IMR-90 (cell line): ENCODE results near the gene CHN2.

ENCODE experiments used
- MAZ ChIP-seq: IDR thresholded peaks from 2 replicates; pipeline ENCODE4 v1.6.1; 2012; ENCODE audit warnings: low read depth, mild to moderate bottlenecking, low read length, improper control_type of control experiment, moderate library complexity, borderline replicate concordance
- MXI1 ChIP-seq: IDR thresholded peaks from 2 replicates; pipeline ENCODE4 v1.6.1; 2012; ENCODE audit warnings: low read depth, mild to moderate bottlenecking, low read length, moderate library complexity, borderline replicate concordance
- POLR2A ChIP-seq: IDR thresholded peaks from 2 replicates; pipeline ENCODE4 v1.6.1; 2012; ENCODE audit warnings: mild to moderate bottlenecking, low read depth, low read length
- TF ChIP-seq, protein P1 (sequence below): conservative IDR thresholded peaks from 2 replicates; pipeline ENCODE4 v1.5.1; 2012; ENCODE audit warnings: mild to moderate bottlenecking, low read depth, low read length, improper control_type of control experiment

DNA sequence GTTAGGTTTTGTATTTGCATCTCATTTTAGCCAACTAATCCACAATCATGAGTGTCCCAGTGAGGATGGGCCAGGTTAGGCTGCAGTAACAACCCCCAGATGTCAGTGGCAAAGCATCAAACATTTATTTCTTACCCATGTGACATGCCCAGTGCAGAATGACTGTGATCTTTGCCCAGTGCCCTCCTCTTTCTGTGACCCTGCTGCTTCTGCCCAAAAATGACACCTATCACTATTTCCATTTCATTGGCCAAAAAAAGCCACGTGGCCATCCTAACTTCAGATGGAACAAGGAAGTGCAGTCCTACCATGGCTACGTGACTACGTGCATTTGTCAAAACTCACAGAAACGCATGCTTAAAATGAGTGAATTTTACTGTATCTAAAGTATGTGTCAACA lies 259.9 kb downstream of the CHN2 start:
- TF ChIP-seq, protein P1, sequence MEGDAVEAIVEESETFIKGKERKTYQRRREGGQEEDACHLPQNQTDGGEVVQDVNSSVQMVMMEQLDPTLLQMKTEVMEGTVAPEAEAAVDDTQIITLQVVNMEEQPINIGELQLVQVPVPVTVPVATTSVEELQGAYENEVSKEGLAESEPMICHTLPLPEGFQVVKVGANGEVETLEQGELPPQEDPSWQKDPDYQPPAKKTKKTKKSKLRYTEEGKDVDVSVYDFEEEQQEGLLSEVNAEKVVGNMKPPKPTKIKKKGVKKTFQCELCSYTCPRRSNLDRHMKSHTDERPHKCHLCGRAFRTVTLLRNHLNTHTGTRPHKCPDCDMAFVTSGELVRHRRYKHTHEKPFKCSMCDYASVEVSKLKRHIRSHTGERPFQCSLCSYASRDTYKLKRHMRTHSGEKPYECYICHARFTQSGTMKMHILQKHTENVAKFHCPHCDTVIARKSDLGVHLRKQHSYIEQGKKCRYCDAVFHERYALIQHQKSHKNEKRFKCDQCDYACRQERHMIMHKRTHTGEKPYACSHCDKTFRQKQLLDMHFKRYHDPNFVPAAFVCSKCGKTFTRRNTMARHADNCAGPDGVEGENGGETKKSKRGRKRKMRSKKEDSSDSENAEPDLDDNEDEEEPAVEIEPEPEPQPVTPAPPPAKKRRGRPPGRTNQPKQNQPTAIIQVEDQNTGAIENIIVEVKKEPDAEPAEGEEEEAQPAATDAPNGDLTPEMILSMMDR = no peak
- no peak for TF ChIP-seq POLR2A
- TF ChIP-seq MXI1 = no peak
- TF ChIP-seq MAZ = no peak
